ENCODE measurements around the gene LRP8. TPM values are rescaled to one million over a fixed set of nuclear protein-coding genes. Genes with fewer than 3 reads are reported as not detected.

Gene LRP8
- total and polyA plus RNA-seq, 2 donors (not counting 1 experiment from before 2014, with no cell fraction given), result 7.8 to 9.4 TPM

DNA sequence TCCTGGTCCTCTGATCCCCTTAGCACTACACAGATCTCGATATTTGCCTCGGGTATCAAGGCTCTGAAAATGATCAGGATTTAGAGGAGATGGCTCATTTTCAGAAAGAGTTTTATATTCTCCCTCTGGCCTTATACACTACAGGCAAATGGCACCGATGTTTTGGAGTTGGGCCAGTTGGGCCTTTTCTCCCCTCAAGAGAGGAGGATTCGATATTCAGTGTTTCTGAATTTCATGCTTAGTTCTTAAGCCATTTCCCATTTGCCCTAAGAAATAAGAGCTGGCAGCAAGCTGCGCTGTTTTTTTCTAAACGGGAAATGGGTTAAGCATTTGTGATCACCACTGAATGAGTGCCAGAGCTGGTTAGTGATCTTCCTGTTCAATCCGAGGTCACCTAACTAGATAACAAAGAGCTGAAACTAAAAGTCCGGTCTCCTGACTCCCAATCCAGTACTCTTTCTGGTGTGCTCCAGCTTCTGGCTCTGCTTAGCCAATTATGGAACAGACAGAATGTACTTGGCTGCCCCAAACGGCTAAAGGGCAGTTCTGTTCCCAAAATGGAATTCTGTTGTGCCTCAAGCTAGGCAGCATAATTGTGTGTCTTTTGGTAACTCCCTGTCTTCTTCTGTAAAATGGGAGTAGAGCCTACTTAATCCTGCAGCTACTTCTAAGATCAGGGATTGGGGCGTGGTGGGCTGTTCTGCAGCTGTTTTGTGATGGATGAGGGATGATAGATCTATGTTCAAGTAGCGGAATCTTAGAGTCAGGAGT is 132.4 kb downstream of the LRP8 start:
- ATAC-seq (ENCODE audit: low read depth), result no peak
- Histone ChIP-seq H3K79me2 (ENCODE audit: control insufficient read depth, insufficient read depth, low read length) (peaks cover 21% of the 10 kb centered on the region), H3K9me3 (ENCODE audit: control extremely low read depth in 1 of 3, control insufficient read depth in 2 of 3, insufficient read depth in 1 of 3, low read length in 2 of 3) (no peaks in the 10 kb centered on the region), H3K27ac (ENCODE audit: low read length in 2 of 2) (no peak overlapping the region), H3K4me3 (ENCODE audit: control extremely low read depth in 1 of 5, extremely low read depth in 1 of 5, insufficient read depth in 1 of 5, low read depth in 2 of 5, low read length in 4 of 5) (no peak overlapping the region), H3K27me3 (replicated peaks in 1 of 4; ENCODE audit: control extremely low read depth in 1 of 4, control insufficient read depth in 3 of 4, insufficient read depth in 4 of 4, low read length in 3 of 4) (no peaks in the 10 kb centered on the region), H3K4me2 (replicated peaks; ENCODE audit: low read depth, low read length, poor library complexity, severe bottlenecking) (no peak overlapping the region), H3K9ac (ENCODE audit: low read length) (no peak overlapping the region), H2AFZ (ENCODE audit: insufficient read depth, low read depth, low read length, poor library complexity, severe bottlenecking) (peak overlapping the region; percentile 89), H3K4me1 (ENCODE audit: control insufficient read depth in 2 of 2, insufficient read depth in 2 of 2, low read length in 2 of 2) (peaks cover 16 to 20% of the 10 kb centered on the region in 2 donors), H3K36me3 (replicated peaks in 1 of 2; ENCODE audit: control extremely low read depth in 1 of 2, control insufficient read depth in 1 of 2, extremely low read depth in 1 of 2, insufficient read depth in 2 of 2, low read length in 1 of 2) (peaks cover 0 to 4% of the 10 kb centered on the region in 2 experiments), H4K20me1 (ENCODE audit: control insufficient read depth, insufficient read depth, low read length, poor library complexity, severe bottlenecking) (no peaks in the 10 kb centered on the region)
- intact Hi-C loops (cut with micrococcal nuclease), result loop anchor here (1.0 to 2.0 kb wide), 5 partner anchors 25 to 1141 kb away; partner anchors contain the start of genes CC2D1B, CZIB, MAGOH and TXNDC12
- peak overlapping the region; percentile 97 for H3K4me3 Mint-ChIP-seq
- no peak for DNase-seq
- TF ChIP-seq EZH2 (IDR thresholded peaks at IDR 0.05; ENCODE audit: borderline replicate concordance, insufficient read depth, low read depth, low read length, poor library complexity, severe bottlenecking), result no peak
- TF ChIP-seq, protein P1, sequence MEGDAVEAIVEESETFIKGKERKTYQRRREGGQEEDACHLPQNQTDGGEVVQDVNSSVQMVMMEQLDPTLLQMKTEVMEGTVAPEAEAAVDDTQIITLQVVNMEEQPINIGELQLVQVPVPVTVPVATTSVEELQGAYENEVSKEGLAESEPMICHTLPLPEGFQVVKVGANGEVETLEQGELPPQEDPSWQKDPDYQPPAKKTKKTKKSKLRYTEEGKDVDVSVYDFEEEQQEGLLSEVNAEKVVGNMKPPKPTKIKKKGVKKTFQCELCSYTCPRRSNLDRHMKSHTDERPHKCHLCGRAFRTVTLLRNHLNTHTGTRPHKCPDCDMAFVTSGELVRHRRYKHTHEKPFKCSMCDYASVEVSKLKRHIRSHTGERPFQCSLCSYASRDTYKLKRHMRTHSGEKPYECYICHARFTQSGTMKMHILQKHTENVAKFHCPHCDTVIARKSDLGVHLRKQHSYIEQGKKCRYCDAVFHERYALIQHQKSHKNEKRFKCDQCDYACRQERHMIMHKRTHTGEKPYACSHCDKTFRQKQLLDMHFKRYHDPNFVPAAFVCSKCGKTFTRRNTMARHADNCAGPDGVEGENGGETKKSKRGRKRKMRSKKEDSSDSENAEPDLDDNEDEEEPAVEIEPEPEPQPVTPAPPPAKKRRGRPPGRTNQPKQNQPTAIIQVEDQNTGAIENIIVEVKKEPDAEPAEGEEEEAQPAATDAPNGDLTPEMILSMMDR (IDR thresholded peaks at IDR 0.05), result no peak
- peaks cover 28% of the 10 kb centered on the region for H3K4me1 Mint-ChIP-seq
- 97% methylated on average over 6 of the region's 11 CpGs for WGBS (ENCODE audit: insufficient coverage)
- POLR2A ChIA-PET, result interaction anchor here (1.0 kb wide), 1 partner anchor 132 kb away, joined by 3 read pairs; the partner anchor contains the start of gene LRP8
- H3K27me3 Mint-ChIP-seq, result no peaks in the 10 kb centered on the region
- peak overlapping the region; percentile 75 for H3K27ac Mint-ChIP-seq
- CTCF ChIA-PET, result interaction anchor here (0.8 to 3.1 kb wide), 4 partner anchors 9 to 1316 kb away, joined by 3 to 27 read pairs (median 10); no protein-coding TSS in a partner anchor
- no peaks in the 10 kb centered on the region for H3K9me3 Mint-ChIP-seq (ENCODE audit: insufficient read depth)

Other genes starting within 250 kb of the LRP8 start
- gene SLC1A7, start 185.4 kb downstream of the LRP8 start, total RNA-seq, result not detected in 2 replicates
- 0.04 and 0.10 TPM in 2 replicates for gene SLC1A7, start 185.4 kb downstream of the LRP8 start, polyA plus RNA-seq
- 16.7 and 19.8 TPM in 2 replicates for gene CPT2, start 131.2 kb downstream of the LRP8 start, total RNA-seq
- gene CPT2, start 131.2 kb downstream of the LRP8 start, polyA plus RNA-seq, result 5.0 and 6.3 TPM in 2 replicates
- 62.0 and 62.1 TPM in 2 replicates for gene CZIB, start 107.4 kb downstream of the LRP8 start, total RNA-seq
- gene CZIB, start 107.4 kb downstream of the LRP8 start, polyA plus RNA-seq, result 47.9 and 51.8 TPM in 2 replicates
- 36.2 and 45.6 TPM in 2 replicates for gene MAGOH, start 89.6 kb downstream of the LRP8 start, total RNA-seq
- 10.8 and 42.5 TPM in 2 replicates for gene MAGOH, start 89.6 kb downstream of the LRP8 start, polyA plus RNA-seq
- not detected in 2 replicates for gene DMRTB1, start 131.3 kb upstream of the LRP8 start, total RNA-seq
- gene DMRTB1, start 131.3 kb upstream of the LRP8 start, polyA plus RNA-seq, result not detected in 2 replicates

Data from B cell (primary cell).